ENCODE data around the gene LEFTY2.

Gene LEFTY2

DNA sequence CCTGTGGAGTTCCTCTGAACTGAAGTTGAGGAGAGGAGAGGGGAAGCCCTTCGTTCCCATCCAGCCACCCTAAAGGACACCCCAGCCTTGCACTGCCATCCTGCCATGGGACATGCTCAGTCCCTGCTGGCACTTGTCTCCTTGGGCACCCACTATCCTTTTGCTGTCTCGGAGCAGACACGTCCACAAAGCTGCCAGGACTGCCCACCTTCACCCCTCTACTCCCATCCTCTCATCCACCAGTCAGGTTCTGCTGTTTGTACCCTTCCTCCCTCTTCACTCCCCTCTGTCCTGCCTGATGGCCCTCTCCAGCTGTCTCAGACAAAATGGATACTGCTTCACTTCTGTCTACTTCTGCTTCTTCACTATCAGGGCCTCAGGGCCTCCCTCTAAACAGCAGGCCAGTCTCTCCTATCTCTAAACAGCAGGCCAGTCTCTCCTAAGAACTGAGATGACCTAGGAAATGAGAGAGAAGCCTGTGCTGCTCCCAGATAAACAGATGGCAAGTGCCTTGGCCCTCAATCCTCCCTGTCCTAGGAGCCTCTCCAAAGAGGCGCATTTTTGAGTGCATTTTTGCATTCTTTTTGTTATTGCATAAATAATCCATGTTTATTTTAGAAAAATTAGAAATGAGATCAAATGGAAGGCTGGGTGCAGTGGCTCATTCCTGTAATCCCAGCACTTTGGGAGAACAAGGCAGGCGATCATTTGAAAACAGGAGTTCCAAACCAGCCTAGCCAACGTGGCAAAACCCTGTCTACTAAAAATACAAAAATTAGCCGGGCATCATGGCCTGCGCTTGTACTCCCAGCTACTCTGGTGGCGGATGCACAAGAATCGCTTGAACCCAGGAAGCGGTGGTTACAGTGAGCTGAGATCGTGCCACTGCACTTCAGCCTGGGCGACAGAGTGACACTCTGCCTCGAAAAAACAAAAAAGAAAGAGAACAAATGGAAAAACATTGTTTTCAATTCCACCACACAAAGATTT lies 12.5 kb downstream of the LEFTY2 start:
- DNase-seq, result no peak

DNA sequence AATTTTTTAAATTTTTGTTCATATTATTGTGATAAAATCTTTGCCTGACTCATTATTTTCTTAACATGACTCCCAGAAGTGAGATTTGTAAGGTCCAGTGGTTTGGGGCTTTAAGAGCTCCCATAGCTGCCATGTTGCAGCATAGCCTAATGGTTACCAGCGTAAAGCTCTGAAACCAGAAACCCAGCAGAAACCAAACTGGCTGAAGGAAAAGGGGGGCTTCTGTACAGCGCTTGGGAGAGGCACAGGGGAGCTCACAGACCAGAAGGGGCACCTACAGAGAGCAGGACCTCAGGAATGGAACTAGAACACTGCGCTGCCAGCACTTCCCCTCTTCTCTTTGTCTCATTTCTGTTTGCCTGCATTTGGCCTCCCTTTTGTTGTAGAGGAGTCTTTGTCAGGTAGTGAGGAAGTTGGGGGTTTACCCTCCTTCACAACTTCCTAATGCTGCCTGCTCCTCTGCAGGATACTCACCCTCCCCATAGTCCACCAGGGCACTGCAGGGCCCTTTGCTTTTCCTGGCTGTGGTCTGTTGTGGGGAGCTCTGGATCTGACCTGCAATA lies 14.4 kb downstream of the LEFTY2 start:
- no peak for DNase-seq

DNA sequence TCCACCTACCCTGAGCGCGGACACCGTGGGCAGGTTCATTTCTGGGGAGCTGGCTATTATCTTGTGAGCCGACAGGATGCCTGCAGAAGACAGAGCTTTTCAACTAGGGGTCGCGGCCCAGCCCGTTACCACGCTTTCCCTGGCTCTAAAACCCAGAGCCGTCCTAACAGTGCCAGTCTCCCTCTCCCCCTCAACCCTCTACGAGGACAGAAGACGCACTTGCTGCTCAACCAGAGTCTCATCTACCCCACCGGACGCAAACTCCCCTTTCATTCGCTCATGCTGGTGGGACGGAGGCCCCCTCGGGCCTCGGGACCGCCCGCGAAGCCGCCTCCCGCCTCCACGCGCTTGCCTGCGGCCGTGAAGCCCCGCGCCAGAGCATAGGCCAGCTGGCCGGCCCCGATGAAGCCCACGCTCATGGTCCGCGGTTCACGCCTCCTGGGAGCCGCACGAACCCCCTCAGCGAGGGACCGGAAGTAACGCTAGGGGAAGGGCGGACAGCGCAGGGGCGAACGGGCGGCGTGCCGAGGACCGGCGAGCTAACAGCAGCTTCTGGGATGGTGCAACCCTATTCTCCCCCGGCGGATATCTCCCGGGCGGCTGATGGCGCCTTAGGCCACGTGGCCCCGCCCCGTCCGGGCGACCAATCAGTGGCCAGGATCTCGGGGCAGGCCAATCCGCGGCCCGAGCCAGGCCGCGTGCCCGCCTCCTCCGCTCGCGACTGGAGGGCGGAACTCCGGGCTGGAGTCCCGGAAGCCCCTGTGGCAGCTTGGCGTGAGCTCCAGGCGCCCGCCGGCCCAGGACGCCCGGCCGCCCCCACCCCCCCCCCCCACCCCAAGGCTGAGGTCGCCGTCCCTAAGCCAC lies 17.1 kb downstream of the LEFTY2 start, which contains the start of gene PYCR2:
PYCR2 (minus strand) TSS at position 559 of the 864 bp plus-strand sequence; CDS start at position 419, 140 bp downstream.
- DNase-seq, result peak; percentile 93

DNA sequence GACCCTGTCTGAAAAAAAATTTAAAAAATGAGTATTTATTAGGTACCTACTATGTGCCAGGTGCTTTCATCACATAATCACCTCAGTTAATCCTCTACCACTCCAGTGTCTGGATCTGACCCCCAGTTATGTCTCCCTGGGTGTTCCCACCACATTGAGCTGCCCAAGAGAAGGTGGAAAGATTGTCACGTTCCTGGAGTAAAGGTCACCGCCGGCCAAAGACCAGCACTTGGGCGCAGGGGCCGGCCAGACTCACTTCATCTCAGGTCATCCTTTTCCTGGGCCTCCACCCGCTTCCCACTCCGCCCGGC lies 17.7 kb downstream of the LEFTY2 start:
- DNase-seq, result no peak

DNA sequence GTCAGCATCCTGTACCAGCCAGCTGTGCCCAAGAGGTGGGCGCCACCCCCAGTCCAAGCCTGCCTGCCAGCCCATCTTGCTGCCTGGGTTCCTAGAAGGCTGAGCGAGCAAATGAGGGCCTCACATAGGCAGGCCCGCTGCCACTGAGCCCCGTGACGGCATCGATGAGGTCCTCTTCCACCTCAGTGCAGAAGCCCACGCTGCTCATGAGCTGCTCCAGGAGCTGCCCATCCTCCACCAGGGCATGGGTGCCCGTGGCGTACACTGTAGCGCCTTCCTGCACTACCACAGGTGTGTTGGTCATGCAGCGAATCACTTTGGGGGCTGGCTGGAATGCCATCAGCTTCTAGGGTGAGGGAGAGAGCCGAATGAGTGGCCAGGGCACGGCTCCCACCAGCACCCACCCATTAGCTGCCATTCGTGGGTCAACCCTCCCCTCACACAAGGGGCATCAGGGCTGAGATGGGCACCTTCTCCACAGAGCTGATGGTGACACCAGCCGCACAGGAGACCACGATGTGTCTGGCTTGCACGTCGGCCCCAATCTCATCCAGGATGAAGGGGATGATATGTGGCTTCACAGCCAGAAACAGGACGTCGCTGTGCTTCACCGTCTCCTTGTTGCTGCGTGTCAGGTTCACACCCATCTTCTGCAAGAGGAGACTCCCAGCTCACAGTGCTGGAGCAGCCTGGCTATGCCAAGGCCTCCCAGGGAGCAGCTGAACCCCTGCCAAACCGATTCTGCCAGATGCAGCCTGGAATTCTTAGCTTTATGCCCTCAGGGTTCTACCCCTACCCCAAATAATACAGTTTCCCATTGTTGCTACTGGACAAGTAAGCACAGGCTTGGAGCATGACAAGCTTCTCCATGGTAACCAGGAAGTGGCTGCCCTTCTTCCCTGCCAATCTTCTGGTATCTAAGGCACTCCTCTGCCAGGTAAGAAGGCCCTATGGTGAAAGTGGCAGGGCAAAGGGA lies 19.0 kb downstream of the LEFTY2 start:
- DNase-seq, result no peak

DNA sequence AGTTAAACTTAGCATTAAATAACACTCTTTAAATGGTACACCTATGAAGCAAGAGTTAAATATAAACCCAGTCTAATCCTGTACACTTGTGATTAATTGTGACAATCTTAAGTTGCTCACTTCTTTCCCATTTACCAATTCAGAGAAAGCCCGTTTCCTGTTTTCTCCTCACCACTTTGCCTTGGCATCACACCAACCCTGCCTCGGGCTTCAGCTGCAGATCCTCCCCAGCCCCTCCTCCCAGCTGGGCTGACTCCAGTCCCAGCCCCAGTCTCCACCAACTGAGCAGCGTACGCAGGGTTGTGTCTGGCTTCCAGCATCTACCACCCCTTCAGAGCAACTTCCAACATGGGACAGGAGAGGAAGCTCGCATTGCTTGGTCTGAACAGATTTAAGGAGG lies 21.1 kb downstream of the LEFTY2 start:
- DNase-seq, result no peak

DNA sequence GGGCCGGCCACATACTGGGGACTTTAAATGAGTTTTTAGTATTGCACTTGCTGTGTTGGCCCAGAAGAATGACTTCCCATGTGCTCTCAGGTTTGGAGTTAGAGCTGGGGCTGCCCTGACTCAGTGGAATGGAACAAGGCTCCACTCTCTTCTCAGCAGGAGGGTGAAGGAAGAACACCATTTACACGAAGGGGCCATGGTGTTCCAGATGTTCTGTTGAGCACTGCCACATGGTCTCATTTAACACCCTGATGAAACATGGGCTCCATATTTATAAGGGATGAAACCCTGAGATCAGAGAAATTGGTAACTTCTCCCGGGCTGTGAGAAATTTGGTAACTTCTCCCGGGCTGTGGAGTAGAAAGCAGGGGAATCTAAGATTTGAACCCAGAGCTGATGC lies 22.7 kb downstream of the LEFTY2 start:
- DNase-seq, result no peak

DNA sequence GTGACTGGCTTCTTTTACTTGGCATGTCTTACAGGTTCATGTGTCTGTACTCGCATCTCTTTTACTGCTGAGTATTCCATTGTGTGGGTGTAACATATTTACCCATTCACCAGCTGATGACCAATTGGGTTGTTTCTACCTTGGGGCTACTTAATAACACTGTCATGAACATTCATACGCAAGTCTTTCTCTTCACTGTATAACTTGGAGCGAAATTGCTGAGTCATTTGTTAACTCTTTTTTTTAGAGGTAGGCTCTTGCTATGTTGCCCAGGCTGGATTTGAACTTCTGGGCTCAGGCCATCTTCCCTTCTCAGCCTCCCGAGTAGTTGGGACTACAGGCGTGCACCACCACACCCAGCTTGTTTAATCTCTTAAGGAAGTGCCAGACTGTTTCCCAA lies 23.5 kb downstream of the LEFTY2 start:
- DNase-seq, result no peak

DNA sequence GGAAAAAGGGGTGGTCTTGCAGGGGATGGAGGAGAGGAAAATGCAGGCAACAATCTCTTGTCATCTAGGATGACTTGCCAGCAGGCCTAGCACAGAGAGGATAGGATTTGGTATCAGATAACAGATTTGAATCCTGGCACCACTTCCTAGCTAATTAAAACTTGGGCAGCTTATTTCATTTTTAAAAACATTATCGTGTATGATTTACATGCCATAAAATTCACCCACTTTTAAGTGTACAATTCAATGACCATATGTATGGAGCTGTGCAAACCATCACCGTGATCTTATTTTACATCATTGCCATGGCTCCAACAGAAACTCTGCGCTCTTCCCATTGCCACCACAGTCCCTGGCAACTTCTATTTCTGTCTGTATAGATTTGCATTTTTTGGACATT lies 23.9 kb downstream of the LEFTY2 start:
- DNase-seq, result no peak

DNA sequence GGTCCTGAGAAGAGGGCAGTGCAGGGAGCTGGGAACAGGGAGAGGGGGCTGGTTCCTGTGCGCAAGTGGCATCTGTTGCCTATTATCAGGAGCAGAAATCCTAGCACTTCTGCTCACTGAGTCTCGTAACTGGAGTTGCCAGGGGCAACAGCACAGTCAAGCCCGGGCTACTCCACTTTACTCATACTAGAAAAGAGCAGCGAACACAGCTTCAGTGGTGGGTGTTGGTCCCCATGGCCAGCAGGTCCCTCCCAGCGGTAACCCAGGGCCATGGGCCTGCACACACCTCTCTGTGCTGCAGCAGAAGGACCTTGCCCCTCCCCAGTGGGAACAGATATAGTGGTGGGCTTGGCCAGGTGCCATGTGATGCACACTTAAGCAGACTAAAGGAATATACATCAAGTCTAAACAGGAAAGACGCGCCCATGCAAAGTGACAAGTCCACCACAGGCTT lies 25.5 kb downstream of the LEFTY2 start:
- no peak for DNase-seq

DNA sequence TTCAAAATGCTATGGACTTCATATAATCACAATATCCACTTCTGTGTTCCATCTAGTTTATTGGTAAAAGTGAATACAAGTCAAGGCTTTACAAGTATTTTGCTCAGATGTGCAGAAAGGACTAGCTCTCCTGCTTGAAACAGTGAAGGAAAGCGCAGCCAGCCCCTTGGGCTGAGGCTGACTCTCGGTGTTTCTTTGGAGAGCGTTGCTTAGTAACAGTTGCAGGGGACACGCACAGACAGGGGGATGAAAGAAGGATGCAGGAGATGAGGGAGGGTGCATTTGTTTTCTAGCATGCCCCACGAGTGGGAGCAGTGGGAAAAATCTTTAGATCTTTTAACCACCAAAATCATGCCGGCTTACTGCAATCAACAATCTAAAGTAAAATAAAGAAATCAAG lies 26.1 kb downstream of the LEFTY2 start:
- DNase-seq, result no peak

DNA sequence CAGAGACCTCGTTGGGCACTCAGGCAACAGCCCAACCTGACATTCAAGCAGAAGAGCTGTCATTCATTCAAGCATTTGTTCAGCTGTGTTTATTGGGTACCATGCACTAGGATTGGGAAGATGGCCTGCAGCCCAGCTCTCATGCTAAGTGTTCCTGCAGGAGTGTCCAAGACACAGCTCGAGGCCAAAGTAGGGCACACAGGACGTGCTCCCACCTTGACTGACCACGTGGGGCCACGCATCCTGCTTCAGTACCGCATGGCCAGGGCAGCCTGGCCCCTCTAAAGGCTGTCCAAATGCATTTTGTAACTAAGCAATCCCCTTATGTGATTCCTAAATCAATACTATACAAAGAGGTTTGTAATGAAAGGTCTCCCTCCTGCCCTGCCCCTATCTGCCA lies 26.6 kb downstream of the LEFTY2 start:
- DNase-seq, result no peak

DNA sequence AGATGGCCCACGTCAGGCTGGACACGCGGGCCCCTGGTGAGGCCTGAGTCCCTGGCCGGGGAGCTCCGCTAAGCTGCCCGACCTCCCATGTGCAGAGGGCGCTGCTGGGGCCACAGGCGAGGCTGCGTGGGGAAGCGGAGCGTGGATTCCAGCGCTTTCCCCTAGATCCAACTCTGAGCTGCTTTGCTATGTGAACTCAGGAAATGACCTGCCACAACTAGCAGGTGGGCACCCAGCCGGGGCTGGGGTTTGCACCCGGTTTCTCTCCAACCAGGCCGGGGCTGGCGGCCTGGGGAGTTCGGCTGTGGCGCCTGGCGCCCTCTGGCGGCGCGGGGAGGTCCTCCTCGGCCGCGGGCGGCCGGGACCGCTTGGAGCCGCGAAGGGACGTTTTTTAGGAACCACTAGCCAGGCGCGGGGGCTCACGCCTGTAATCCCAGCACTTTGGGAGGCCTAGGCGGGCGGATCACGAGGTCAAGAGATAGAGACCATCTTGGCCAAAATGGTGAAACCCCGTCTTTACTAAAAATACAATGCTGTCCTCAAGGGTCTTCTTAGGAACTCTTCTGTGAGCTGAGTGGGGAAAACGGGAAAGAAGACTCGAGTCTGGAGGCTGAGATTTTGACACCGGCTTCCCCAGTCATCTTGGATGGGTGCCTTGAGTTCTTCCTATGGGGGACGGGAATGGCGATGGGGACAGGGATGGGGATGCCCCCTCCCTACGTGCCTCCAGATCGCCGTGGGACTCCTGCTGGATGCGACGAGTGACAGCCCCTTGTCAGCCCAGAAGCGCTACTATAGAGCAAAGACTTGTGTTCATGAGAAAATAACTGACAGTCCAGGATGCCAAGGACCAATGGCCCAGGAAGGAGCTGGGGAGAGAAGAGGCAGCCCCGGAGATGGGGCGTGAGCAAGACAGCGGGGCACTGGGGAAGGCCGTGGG lies 29.6 kb downstream of the LEFTY2 start:
- DNase-seq, result no peak

DNA sequence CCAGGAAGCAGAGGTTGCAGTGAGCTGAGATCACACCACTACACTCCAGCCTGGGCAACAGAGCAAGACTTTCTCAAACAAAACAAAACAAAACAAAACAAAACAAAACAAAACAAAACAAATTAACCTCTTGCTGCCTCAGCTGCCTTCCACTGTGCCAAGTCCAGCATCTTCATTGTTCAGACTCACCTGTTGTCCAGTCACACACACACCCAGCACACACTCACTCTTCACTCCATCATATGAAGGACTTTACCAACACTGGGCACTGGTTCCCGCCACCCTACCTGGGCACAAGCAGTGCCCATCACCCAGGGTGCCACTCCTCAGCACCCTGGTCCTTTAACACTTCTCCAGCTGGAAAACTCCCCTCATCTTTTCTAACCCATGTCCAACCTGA lies 31.5 kb downstream of the LEFTY2 start:
- DNase-seq, result no peak

DNA sequence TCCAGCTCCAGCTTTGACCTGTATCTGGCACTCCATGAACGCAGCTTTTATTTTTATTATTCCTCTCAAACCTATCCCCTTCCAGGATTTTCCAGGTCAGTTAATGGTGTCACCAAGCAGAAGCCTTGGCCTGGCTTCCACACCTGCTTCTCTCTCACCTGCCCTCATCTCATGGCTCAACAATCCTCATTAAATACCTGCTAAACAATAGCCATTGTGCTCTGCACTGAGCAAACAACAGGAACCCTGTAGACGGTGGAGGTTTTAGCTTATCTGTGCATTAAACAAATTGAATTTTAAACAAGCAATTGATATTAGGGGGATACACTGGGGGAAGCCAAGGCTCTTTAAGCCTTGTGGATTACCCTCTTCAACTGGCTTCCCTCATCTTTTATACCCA lies 32.2 kb downstream of the LEFTY2 start:
- peak; percentile 76 for DNase-seq

DNA sequence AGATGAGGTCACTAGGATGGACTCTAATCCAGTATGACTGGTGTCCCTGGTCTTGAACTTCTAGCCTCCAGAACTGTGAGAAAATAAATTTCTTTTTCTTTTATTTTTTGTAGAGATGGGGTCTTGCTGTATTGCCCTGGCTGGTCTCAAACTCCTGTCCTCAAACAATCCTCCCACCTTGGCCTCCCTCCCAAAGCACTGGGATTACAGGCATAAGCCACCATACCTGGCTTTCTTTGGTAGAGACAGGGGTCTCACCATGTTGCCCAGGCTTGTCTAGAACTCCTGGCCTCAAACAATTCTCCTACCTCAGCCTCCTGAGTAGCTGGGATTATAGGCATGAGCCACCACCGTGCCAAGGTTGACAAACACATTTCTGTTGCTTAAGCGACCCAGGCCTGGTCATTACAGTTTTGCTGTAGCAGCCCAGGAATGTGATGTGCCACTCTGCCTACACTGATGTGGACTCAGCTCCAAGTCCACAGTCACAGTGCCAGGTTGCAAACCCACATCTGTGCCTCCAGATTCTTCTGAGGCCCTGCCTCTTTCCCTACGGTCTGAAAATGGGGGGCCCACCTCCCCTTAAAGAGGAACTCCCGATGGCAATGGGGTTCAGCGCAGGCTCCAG lies 32.9 kb downstream of the LEFTY2 start:
- DNase-seq, result no peak

DNA sequence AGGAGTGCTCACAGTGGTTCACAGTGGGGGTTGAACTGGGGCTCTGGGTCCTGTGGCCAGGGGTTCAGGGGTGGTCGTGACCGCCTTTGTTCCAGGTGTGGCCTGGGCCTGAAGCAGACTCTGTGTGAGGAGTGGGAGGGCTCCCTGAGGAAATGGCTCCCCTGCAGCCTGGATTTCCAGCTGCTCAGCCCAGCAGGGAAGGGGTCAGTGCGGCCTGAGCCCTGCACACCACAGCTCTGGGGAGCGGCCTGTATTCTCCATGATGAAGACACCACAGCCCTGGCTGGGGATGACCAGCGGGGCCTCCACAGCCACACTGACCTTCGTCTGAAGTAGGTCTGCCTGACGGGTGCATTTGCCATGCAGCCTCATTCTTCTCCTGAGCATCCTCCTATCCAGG lies 33.7 kb downstream of the LEFTY2 start:
- DNase-seq, result no peak

DNA sequence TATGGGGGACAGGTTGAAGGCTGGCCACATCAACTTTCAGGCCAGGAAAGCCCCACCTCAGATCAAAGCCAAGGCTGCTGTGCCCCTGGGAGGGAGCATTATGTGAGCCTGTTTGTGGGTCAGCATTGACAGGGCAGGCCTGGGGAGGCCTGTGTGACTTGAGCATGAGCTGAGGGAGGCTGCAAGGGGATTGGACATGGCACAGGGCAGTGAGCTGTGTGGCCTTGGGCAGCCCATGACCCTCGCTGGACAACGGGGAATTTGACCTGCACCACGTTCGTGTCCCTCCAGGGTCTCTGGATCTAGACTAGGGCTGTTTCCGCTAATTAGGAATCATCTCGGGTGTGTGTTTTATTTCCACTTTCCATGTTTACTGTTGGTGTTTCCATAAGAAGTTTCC lies 34.6 kb downstream of the LEFTY2 start:
- DNase-seq, result no peak

DNA sequence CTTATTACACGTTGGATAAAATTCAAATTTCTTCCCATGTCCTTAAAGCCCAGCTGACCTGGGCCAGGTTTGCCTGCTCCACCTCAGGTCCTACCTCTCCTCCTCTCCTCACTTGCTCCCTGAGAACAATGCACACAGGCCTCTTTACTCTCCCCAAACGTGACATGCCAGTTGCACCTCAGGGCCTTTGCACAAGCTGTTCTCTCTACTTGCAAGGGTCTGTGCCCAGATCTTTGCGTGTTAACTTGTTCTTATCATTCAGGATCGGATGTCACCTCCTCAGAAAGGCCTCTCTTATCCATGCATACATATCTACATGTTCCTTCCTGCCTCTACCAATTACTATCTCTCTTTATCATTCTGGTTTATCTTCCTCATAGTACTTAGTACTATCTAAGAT lies 37.4 kb downstream of the LEFTY2 start:
- DNase-seq, result no peak

Measured in NCI-H510A (cell line).